DND-41 (cell line): ENCODE data around the gene RPS6KB2.

ENCODE experiments used
- ATAC-seq: fragments of 200-7000 bp; cut with Tn5 transposase; 3 replicates; pipeline ENCODE4 v1.9.1; 2021; ENCODE audit warnings: low read depth; ENCODE audit not compliant: insufficient read depth
- DNase-seq: peaks from one replicate; pipeline ENCODE4 v3.0.0-alpha.2; 2020
- H2AFZ ChIP-seq: 2 replicates; pipeline ENCODE4 v1.6.0; 2012; ENCODE audit warnings: low read depth, low read length
- H3K27ac ChIP-seq: 2 replicates; pipeline ENCODE4 v1.5.1; 2012; ENCODE audit warnings: low read length, inconsistent platforms
- H3K27me3 ChIP-seq: fragments of 200-600 bp; sonication (generic); 2 replicates; pipeline ENCODE4 v1.6.0; 2012; ENCODE audit warnings: low read length, mild to moderate bottlenecking, inconsistent platforms; ENCODE audit not compliant: insufficient read depth, poor library complexity
- H3K36me3 ChIP-seq: 2 replicates; pipeline ENCODE4 v1.5.1; 2012; ENCODE audit warnings: low read length, inconsistent platforms; ENCODE audit not compliant: insufficient read depth
- H3K4me1 ChIP-seq: 2 replicates; pipeline ENCODE4 v1.5.1; 2012; ENCODE audit warnings: mild to moderate bottlenecking, low read length; ENCODE audit not compliant: insufficient read depth
- H3K4me2 ChIP-seq: 2 replicates; pipeline ENCODE4 v1.6.0; 2012; ENCODE audit warnings: mild to moderate bottlenecking, moderate library complexity, low read length, inconsistent platforms; ENCODE audit not compliant: insufficient read depth
- H3K4me3 ChIP-seq, 2 experiments: fragments of 200-600 bp in 1 of 2; shearing (Covaris generic) in 1 of 2; 2 replicates each; pipeline ENCODE4 v1.5.1; 2012 to 2016; ENCODE audit warnings: inconsistent platforms in 2 of 2, low read length in 2 of 2, mild to moderate bottlenecking in 2 of 2, low read depth in 1 of 2, moderate library complexity in 1 of 2
- H3K79me2 ChIP-seq: 2 replicates; pipeline ENCODE4 v1.6.0; 2012; ENCODE audit warnings: low read length, inconsistent platforms; ENCODE audit not compliant: insufficient read depth
- H3K9ac ChIP-seq: 2 replicates; pipeline ENCODE4 v1.6.0; 2012; ENCODE audit warnings: low read depth, mild to moderate bottlenecking, inconsistent platforms, low read length, moderate library complexity
- H3K9me3 ChIP-seq: 2 replicates; pipeline ENCODE4 v1.5.1; 2012; ENCODE audit warnings: low read length, moderate library complexity, mild to moderate bottlenecking, inconsistent platforms; ENCODE audit not compliant: insufficient read depth, severe bottlenecking
- H4K20me1 ChIP-seq: 2 replicates; pipeline ENCODE4 v1.6.0; 2012; ENCODE audit warnings: low read length; ENCODE audit not compliant: insufficient read depth
- CTCF ChIP-seq: IDR thresholded peaks from 2 replicates; pipeline ENCODE4 v1.5.1; 2012; ENCODE audit warnings: borderline replicate concordance, low read length, moderate library complexity, mild to moderate bottlenecking; ENCODE audit not compliant: poor library complexity, severe bottlenecking; ENCODE audit errors: extremely low read depth
- EZH2 ChIP-seq: IDR thresholded peaks from 3 replicates; pipeline ENCODE4 v1.6.1; 2012; ENCODE audit warnings: borderline replicate concordance, low read depth, mild to moderate bottlenecking, moderate library complexity, low read length, inconsistent platforms; ENCODE audit not compliant: severe bottlenecking

Gene RPS6KB2

DNA sequence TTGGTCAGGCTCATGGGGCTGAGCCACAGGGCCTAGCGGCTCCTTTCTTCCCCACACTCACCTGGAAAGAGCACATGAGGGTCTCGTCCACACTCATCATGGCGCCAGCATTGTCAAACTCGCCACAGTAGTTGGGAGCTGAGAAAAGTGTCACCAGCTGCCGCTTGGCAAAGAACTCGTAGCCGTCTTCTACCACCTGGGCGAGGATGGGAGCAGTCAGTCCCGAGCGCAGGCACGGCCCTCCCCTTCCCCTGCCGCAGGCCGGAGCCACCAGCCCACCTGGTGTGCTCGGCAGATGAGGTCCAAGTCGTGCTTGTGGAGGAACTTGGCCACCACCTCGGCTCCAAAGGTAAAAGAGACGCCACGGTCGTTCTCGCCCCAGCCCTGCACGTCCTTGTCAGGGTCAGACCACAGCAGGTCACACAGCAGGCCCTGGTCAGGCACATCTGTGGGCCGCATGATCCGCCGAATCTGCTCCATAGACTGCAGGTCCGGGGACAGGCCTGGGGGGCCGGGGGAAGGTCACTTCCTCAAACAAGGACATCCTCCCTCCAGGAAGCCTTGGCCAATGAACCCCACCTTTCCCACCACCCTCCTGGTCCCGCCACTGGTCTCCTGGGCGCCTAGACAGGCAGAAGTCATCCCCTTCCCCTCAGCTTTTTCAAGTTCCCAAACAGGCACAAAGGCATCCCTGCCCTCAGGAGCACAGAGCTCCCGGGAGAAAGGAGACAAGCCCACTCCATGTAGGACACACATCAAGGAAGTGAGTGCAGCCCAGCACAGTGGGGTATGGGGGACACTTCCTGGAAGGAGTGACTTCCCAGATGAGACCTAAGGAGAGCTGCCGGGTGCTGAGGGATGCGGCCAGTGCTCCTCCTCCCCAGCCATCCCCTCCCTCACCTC lies 29.4 kb upstream of the RPS6KB2 start:
- peaks cover 70% of the 10 kb centered on the region for H3K36me3 ChIP-seq
- no peak overlapping the region for H2AFZ ChIP-seq
- peak overlapping the region; percentile 98; the same call in 1 of the 2 replicates for H3K9ac ChIP-seq
- no peak for TF ChIP-seq EZH2
- TF ChIP-seq CTCF, result no peak
- H3K79me2 ChIP-seq, result peaks cover 84% of the 10 kb centered on the region
- H3K9me3 ChIP-seq, result no peaks in the 10 kb centered on the region
- H3K4me2 ChIP-seq, result peak overlapping the region; percentile 89
- no peaks in the 10 kb centered on the region for H3K27me3 ChIP-seq
- peaks cover 81% of the 10 kb centered on the region for H3K4me1 ChIP-seq
- ATAC-seq (no peak), DNase-seq (no peak)
- peaks cover 60% of the 10 kb centered on the region for H4K20me1 ChIP-seq
- peak overlapping the region in 1 of 2 experiments; percentile 37; a peak in 2 of 4 replicates for H3K4me3 ChIP-seq
- peak overlapping the region; percentile 8 for H3K27ac ChIP-seq

- H3K9me3 ChIP-seq, result no peaks in the 10 kb centered on the region
- no peak for TF ChIP-seq CTCF
- no peak for TF ChIP-seq EZH2
- H3K27me3 ChIP-seq, result no peaks in the 10 kb centered on the region
- H3K79me2 ChIP-seq, result peaks cover 93% of the 10 kb centered on the region
- H3K4me1 ChIP-seq, result peaks cover 90% of the 10 kb centered on the region
- peaks cover 72% of the 10 kb centered on the region for H3K36me3 ChIP-seq
- peaks cover 55% of the 10 kb centered on the region for H4K20me1 ChIP-seq
- ATAC-seq (no peak), DNase-seq (no peak)
- H3K4me3 ChIP-seq, result peak overlapping the region; percentile 90 to 91
- peak overlapping the region; percentile 89 for H3K4me2 ChIP-seq
- H2AFZ ChIP-seq, result no peak overlapping the region
- H3K9ac ChIP-seq, result peak overlapping the region; percentile 98
- H3K27ac ChIP-seq, result peak overlapping the region; percentile 88
Measured at GRCh38 chr11:67400251-67400941, 27.9 kb upstream of the RPS6KB2 start.

DNA sequence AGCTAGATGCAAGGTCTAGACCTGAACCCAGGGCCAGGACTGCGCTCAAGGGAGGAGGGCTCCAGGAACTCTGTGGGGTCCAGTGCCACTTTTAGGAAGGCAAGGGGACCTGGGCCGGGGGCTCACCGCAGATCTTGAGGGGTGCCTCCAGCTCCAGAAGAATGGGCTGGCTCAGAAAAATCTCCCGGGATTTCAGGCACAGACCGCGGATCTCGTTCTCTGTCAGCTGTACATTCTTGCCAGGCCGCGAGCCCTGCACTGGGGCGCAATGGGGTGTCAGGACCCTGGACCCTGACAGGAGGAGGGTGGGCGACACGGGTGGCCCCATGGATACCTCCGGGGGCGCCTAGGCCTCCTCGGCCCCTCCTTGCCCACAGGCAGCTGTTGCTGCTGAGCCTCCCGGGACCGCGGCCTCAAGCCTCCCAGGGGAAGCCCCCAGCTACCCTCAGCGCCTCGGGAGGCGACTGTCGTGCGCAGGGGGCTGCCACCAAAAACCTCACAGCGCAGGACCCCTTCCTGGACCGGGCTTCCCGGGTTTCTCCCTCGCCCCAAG lies 27.3 kb upstream of the RPS6KB2 start:
- H3K9me3 ChIP-seq, result no peaks in the 10 kb centered on the region
- H3K4me2 ChIP-seq, result peak overlapping the region; percentile 89
- TF ChIP-seq EZH2, result no peak
- no peak for TF ChIP-seq CTCF
- ATAC-seq (peak; percentile 3), DNase-seq (peak; percentile 57)
- peaks cover 72% of the 10 kb centered on the region for H3K36me3 ChIP-seq
- H3K9ac ChIP-seq, result peak overlapping the region; percentile 98
- no peaks in the 10 kb centered on the region for H3K27me3 ChIP-seq
- peaks cover 95% of the 10 kb centered on the region for H3K79me2 ChIP-seq
- peak overlapping the region; percentile 45; the same call in 1 of the 2 replicates for H2AFZ ChIP-seq
- peaks cover 90% of the 10 kb centered on the region for H3K4me1 ChIP-seq
- H3K27ac ChIP-seq, result peak overlapping the region; percentile 88
- peak overlapping the region; percentile 90 to 91 for H3K4me3 ChIP-seq
- H4K20me1 ChIP-seq, result peaks cover 49% of the 10 kb centered on the region
